SKM-1 treated with dmso at 0.1 percent for 144 hours (cell line): ENCODE measurements around the gene MXD4.

ENCODE experiments used
- DNase-seq: peaks from one replicate; lab custom pipeline; 2025; ENCODE audit not compliant: unreplicated experiment; lab: John Stamatoyannopoulos, UW

MXD4 gene, protein sequence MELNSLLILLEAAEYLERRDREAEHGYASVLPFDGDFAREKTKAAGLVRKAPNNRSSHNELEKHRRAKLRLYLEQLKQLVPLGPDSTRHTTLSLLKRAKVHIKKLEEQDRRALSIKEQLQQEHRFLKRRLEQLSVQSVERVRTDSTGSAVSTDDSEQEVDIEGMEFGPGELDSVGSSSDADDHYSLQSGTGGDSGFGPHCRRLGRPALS

DNA sequence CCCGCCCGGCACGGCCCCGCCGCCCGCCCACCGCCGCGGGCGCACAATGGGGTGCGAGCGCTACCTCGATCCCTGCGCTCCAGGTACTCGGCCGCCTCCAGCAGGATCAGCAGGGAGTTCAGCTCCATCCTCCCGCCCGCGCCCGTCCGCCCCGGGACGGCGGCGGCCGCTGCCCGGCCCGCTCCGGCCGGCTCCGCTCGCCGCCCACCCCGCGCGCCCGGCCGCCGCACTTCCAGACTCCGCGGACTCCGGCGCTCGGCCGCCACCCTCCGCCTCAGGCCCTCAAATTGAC, at the start of gene MXD4:
Gene MXD4, minus strand, starts transcription at position 257 of the 292 bp plus-strand sequence. Its CDS starts 129 bp downstream, at position 128.
- no peak for DNase-seq

DNA sequence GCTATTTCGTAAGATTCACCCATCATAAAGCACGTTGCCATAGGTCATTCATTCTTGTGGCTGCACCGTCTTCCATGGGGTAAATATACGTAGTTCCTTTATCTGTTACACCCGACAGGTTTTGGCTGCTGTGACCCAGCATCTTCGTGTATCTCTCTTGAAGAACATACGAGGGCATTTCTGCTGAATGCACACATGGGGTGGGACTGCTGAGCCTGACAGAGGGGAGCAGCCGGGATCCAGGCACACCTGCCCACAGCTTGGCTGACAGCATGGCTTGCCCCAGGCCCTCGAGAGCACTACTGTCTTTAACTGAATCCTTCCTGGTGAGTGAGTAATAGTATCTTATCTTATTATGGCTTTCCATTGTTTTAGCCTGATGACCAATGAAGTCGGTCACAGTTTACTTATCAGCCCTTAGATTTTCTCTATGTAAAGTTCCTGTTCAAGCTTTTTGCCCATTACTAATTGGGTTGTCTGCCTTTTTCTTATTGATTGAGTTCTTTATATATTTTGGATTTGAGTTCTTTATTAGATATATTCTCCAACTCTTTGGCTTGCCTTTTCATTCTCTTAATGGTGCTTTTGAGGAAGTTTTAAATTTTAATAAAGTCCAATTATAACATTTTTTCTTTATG, 45.0 kb upstream of the MXD4 start:
- DNase-seq: no peak

DNA sequence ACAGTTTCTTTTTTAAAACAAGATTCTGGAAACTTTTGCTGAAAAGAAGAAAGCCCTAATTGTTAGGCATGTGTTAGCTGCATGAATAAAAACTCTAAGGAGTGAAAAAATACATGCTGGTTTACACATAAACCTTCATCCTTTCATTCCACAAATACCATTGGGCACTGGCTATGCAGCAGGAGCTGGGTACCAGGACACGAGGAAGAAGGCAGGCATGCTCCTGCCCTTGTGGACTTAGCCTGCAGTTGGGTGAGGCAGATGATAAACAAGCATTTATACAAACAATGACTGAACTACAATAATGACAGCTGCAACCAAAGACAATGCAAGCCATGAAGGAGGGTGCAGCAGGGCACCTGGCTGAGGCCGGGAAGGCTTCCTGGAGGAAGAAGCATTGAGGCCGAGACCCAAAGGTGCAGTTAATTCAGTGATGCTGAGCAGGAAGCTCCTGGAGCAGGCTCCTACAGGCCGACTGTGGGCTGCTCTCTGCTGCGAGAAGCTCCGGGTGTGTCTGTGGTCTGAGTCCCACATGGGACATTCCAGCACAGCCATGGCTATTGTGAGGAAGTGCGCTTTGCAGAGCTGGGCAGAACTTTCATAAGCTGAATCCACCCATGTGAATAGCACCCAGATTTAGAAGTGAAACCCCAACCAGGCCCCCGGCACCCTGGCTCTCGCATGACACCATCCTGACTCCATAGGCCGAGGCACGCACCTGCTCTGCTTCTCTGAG, 44.0 kb upstream of the MXD4 start:
- DNase-seq: no peak

GRCh38 chr4:2304877-2305561, 43.1 kb upstream of the MXD4 start:
- no peak for DNase-seq

GRCh38 chr4:2304321-2304876, 42.5 kb upstream of the MXD4 start:
- DNase-seq: no peak

- DNase-seq: no peak
Measured at GRCh38 chr4:2303686-2304320, 41.9 kb upstream of the MXD4 start.

GRCh38 chr4:2303121-2303685, 41.3 kb upstream of the MXD4 start:
- no peak for DNase-seq

DNA sequence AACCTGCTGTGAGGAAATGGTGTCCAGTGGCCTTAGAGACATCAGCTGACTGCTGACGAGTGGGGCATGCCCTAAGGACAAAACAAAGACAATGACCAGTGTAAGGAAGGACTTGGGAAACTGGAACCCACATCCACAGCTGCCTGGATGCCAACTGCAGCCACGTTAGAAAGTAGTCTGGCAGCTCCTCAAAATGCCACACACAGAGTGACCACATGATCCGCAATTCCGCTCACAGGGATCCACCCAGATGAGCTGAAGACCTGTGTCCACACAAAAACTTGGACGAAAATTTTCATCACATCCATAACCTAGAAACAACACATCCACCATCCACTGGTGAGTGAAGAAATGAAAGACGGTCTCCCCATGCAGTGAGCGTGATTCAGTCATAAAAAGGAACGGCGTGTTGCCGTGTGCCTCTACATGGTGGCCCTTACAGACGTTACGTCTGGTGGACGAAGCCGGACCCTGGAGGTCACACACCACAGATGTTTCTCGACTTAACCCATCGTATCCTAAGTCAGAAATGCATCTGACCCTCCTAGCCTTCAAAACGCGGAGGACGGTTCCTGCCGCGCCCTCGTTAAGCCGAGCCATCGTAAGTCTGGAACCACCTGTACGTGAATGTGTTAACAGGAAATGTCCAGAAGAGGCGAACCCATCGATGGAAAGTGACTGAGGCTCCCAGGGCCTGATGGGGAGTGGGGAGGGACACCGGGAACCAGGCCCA, 40.6 kb upstream of the MXD4 start:
- DNase-seq: no peak

- no peak for DNase-seq
Measured at GRCh38 chr4:2301806-2302205, 39.9 kb upstream of the MXD4 start.

GRCh38 chr4:2301225-2301642, 39.3 kb upstream of the MXD4 start:
- no peak for DNase-seq

GRCh38 chr4:2300431-2301224, 38.7 kb upstream of the MXD4 start:
- no peak for DNase-seq

GRCh38 chr4:2299794-2300193, 37.9 kb upstream of the MXD4 start:
- DNase-seq: no peak

DNA sequence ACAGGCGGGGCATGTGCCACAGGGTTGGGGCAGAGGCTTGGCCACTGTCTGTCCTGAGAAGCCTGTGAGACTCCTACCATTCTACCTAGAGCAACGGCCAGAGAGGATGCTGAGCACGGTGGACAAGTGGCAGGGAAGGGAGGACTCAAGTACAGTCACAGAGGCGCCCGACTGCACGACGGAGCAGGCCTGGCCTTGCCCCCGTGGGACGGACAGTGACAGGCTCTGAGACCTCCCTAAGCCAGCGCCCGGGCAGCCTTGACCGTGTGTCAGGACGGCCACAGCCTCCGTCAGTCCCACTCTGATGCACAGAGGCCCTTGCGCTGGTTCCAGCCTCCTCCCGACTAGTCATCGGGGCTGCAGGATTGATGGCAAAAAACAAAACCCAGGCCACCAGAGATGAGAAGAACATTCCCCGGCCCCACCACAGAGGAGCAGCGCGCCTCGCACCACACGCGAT, 36.7 kb upstream of the MXD4 start:
- DNase-seq: no peak

GRCh38 chr4:2297606-2298531, 36.0 kb upstream of the MXD4 start:
- no peak for DNase-seq

DNA sequence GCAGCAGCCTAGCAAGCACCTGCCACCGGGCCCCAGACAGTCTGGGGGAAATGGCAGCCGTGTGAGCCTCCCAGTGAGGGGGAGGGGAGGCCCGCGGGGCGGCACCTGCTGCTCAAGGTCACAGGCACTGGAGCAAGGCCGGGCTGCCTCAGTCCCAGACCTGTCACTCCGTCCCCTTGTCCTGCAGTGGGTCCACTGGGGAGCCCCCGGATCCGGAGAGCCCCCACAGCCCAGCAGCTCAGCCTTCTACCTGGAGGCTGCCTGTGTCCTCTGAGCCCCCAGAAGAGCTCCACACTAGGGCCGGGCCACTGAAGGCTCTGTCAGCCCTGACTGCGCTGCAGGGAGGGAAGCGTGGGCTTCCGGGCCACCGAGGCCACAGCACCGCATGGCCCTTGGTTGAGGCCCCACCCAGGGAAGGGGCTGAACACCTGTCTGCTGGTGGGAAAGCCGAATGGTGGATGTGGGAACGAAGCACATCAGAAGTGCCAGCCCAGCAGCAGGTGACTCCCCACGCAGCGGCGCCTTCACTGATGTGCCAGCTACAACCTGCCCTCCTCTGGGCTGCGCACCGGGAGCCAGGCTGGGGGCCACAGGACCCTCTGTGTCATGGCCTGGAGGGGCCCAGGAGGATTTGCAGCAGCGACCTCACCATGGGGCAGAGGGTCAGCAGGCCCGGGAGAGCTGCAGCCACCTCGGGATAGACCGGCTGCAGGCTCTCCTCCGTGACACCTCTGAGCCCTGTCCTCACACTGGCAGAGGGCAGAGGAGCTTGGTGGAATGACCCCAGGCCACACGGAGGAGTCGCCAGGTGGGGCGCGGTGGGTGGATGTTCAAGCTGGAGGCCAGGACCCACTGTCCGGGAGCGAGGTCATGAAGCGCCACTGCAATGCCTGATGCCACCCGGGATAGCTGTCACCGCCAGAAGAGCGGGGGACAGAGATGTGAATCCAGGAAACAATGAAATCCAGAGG, 35.0 kb upstream of the MXD4 start:
- DNase-seq: no peak

- no peak for DNase-seq
Measured at GRCh38 chr4:2295900-2296442, 34.1 kb upstream of the MXD4 start.

- DNase-seq: no peak
Measured at GRCh38 chr4:2295500-2295899, 33.6 kb upstream of the MXD4 start.
